Fibroblast of villous mesenchyme (primary cell): ENCODE measurements around the gene TMEM225. TPM values are rescaled to one million over a fixed set of nuclear protein-coding genes. Genes with fewer than 3 reads are reported as not detected.

ENCODE experiments used
- DNase-seq: peaks from one replicate; pipeline ENCODE4 v3.0.0-alpha.2; 2010; ENCODE audit warnings: low read depth
- H3K4me3 ChIP-seq: 2 replicates; pipeline ENCODE4 v1.5.1; 2011; ENCODE audit warnings: low read depth, mild to moderate bottlenecking, low read length
- CTCF ChIP-seq: IDR thresholded peaks from 2 replicates; pipeline ENCODE4 v1.5.1; 2012; ENCODE audit warnings: low read depth, mild to moderate bottlenecking, low read length; ENCODE audit not compliant: insufficient read depth
- total RNA-seq: library from RNA; depleted of rRNA; stranded (reverse); fragments of >200 nt; gene quantifications from 2 replicates; pipeline ENCODE4 v1.2.3, GENCODE V29; 2012

Gene TMEM225
- total RNA-seq, 1 donor, result not detected

DNA sequence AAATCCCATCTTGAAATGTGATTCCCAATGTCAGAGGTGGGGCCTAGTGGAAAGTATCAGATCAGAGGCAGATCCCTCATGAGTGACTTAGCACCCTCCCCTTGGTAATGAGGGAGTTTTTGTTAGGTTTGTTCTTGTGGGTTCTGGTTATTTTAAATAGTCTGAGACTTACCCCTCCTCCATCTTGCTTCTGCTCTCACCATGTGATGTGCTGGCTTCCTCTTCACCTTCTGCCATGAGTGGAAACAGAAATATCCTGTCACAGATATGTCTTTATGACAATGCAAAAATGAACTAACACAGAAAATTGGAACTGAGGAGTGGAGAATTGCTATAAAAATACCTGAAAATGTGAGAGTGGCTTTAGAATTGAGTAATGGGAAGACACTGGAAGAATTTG lies 33.1 kb downstream of the TMEM225 start:
- no peak for TF ChIP-seq CTCF
- H3K4me3 ChIP-seq, result no peak overlapping the region
- no peak for DNase-seq

- TF ChIP-seq CTCF, result no peak
- H3K4me3 ChIP-seq, result no peak overlapping the region
- no peak for DNase-seq
These were observed 34.4 kb downstream of the TMEM225 start for GRCh38 chr11:123851110-123851509.

DNA sequence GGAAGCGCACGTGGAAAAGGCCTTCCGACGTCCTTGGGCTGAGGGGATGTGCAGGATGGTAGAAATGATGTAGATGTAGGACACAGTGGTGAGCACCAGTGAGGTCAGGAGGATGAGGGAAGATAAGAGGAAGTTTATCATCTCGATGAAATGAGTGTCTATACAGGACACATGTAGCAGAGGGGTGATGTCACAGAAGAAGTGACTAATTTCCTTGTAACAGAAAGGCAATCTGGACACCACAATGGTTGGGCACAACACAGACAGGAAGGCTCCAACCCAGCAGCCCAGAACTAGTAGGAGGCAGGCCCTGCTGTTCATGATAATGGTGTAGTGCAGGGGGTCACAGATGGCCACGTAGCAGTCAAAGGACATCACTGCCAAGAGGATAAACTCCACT lies 44.3 kb downstream of the TMEM225 start:
- no peak for TF ChIP-seq CTCF
- DNase-seq, result no peak
- no peak overlapping the region for H3K4me3 ChIP-seq

DNA sequence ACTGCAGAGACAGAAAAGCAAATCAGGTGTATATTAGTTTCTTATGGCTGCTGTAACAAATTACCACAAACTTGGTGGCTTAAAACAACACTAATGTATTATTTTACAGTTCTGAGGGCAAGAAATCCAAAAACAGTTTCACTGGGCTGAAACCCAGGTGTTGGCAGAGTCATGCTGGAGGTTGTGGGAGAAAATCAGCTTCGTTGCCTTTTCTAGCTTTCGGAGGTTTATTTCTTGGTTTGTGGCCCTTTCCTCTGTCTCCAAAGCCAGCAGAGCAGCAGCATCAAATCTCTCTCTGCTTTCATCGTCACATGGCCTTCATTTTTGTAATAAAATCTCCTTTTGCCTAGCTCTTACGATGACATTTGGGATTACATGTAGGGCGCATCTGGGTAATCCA lies 46.3 kb downstream of the TMEM225 start:
- no peak for TF ChIP-seq CTCF
- H3K4me3 ChIP-seq, result no peak overlapping the region
- DNase-seq, result no peak

DNA sequence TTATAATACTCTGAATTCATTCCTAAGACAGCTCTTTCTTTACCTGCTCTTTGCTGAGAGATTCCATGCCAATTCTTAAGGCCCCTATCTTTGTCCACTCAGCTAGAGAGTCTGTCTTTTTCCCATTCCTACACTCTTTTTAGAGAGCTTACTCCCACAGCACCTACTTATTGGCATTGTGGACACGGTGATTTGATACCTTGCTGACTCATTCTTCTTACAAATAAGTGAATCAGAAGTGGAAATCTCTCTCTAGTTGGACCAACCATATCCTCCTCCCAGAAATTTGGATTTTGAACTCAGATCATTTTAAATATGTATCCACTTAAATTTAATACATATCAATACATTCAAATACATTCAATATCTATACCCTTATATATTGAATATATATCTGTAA lies 46.8 kb downstream of the TMEM225 start:
- H3K4me3 ChIP-seq, result no peak overlapping the region
- no peak for TF ChIP-seq CTCF
- no peak for DNase-seq

DNA sequence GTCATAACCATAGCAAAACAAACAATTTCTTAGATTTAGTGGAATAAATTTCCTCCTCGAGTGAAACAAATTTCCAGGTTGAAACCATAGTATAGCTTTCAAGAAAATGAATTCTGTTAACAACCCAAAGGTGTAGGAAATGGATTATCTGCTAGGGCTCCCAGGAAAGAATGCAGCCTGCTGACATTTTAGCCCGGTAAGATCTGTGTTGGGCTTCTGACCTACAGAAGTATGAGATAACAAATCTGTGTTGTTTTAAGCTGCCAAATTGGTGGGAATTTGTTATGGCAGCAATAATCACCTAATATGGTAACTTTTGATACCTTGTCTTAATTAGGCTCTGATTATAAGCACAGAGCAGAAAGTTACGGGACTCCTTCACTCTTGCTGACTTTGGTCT lies 47.3 kb downstream of the TMEM225 start:
- no peak overlapping the region for H3K4me3 ChIP-seq
- TF ChIP-seq CTCF, result no peak
- no peak for DNase-seq

DNA sequence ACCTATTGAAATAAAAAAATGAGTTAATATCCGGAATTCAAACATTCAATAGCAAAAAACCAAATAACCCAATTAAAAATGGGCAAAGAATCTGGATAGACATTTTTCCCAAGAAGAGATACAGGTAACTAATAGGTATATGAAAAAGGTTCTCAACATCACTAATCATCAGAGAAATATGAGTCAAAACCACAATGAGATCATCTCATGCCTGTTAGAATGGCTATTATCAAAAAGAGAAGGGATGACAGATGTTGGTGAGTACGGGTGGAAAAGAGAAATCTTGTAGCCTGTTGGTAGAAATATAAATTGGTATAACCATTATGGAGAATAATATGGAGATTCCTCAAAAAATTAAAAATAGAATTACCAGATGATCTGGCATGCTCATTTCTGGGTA lies 52.4 kb downstream of the TMEM225 start:
- TF ChIP-seq CTCF, result no peak
- no peak for DNase-seq

More for the DNA sequence above, 52.4 kb downstream of the TMEM225 start:
- H3K4me3 ChIP-seq, result no peak overlapping the region
